ENCODE data around the gene ZNF10.

Gene ZNF10

DNA sequence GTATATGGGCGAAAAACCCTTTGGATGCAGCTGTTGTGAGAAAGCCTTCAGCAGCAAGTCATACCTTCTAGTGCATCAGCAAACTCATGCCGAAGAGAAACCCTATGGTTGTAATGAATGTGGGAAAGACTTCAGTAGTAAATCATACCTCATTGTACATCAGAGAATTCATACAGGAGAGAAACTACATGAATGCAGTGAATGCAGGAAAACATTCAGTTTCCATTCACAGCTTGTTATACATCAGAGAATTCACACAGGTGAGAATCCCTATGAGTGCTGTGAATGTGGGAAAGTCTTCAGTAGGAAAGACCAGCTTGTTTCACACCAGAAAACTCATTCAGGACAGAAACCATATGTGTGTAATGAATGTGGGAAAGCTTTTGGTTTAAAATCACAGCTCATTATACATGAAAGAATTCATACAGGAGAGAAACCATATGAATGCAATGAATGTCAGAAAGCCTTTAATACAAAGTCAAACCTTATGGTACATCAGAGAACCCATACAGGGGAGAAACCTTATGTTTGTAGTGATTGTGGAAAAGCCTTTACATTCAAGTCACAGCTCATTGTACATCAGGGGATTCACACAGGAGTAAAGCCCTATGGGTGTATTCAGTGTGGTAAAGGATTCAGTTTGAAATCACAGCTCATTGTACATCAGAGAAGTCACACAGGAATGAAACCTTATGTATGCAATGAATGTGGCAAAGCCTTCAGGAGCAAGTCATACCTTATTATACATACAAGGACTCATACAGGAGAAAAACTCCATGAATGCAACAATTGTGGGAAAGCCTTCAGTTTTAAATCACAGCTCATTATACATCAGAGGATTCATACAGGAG, 72.3 kb downstream of the ZNF10 start:
- no peak for TF ChIP-seq TAF1 (IDR thresholded peaks at IDR 0.05; ENCODE audit: borderline replicate concordance, low read depth, low read length)
- no peak for FAIRE-seq
- DNase-seq (ENCODE audit: insufficient read length): no peak

DNA sequence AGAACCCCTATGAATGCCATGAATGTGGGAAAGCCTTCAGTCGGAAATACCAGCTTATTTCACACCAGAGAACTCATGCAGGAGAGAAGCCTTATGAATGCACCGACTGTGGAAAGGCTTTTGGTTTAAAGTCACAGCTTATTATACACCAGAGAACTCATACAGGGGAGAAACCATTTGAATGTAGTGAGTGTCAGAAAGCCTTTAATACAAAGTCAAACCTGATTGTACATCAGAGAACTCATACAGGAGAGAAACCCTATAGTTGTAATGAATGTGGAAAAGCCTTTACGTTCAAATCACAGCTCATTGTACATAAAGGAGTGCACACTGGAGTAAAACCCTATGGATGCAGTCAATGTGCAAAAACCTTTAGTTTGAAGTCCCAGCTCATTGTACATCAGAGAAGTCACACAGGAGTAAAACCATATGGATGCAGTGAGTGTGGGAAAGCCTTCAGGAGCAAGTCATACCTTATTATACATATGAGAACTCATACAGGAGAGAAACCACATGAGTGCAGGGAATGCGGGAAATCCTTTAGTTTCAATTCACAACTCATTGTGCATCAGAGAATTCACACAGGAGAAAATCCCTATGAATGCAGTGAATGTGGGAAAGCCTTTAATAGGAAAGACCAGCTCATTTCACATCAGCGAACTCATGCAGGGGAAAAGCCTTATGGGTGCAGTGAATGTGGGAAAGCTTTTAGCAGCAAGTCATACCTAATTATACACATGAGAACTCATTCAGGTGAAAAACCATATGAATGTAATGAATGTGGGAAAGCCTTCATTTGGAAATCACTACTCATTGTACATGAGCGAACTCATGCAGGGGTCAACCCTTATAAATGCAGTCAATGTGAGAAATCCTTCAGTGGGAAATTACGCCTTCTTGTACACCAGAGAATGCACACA, 73.2 kb downstream of the ZNF10 start:
- no peak for DNase-seq (ENCODE audit: insufficient read length)
- TF ChIP-seq TAF1 (IDR thresholded peaks at IDR 0.05; ENCODE audit: borderline replicate concordance, low read depth, low read length): no peak
- no peak for FAIRE-seq

DNA sequence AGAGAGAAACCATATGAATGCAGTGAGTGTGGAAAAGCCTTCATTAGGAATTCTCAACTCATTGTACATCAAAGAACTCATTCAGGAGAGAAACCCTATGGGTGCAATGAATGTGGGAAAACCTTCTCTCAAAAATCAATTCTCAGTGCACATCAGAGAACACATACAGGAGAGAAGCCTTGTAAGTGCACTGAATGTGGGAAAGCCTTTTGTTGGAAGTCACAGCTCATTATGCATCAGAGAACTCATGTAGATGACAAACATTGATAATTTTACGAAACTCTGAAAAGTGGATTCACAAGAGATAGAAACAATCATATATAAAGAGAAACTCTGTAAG, 73.8 kb downstream of the ZNF10 start:
- no peak for TF ChIP-seq POLR2AphosphoS5 (IDR thresholded peaks at IDR 0.05; ENCODE audit: low read depth, low read length)
- TF ChIP-seq TAF1 (IDR thresholded peaks at IDR 0.05; ENCODE audit: borderline replicate concordance, low read depth, low read length): no peak
- no peak for TF ChIP-seq POLR2A (IDR thresholded peaks at IDR 0.05; ENCODE audit: low read depth, low read length)
- DNase-seq (ENCODE audit: insufficient read length): no peak
- no peak for FAIRE-seq

DNA sequence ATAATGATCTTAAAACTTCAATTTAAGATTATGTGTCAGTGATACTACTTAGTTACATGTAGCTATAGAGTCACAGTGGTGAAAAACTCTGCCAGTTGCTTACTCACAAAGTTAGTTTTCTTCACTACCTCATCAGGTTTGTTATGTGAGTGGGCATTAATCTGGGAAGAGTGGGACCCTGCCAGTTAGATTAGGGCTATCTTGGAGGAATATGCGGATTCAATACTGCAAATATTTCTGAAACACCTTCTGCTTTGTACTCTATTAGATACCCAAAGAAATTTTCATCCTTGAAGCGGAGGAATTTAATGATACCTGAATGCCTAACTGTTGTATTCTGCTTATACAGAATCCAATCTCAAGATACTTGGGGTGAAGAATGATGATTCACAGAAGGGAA, 76.0 kb downstream of the ZNF10 start:
- no peak for TF ChIP-seq POLR2A (IDR thresholded peaks at IDR 0.05; ENCODE audit: low read depth, low read length)
- TF ChIP-seq POLR2AphosphoS5 (IDR thresholded peaks at IDR 0.05; ENCODE audit: low read depth, low read length): no peak
- no peak for TF ChIP-seq TAF1 (IDR thresholded peaks at IDR 0.05; ENCODE audit: borderline replicate concordance, low read depth, low read length)
- DNase-seq (ENCODE audit: insufficient read length) (no peak), FAIRE-seq (no peak)
